HEK293 (cell line): ENCODE measurements around the gene KRTAP6-2.

Experiments
- CTCF ChIA-PET: fragments of 350-600 bp; formaldehyde crosslinking; extraction: SDS; loops from one replicate; lab custom pipeline; 2021; ENCODE audit warnings: antibody characterized with exemption; lab: Yijun Ruan, JAX
- POLR2A ChIA-PET: fragments of 300-600 bp; formaldehyde crosslinking; extraction: SDS; loops from one replicate; lab custom pipeline; 2020; ENCODE audit warnings: antibody characterized with exemption, inconsistent platforms; lab: Yijun Ruan, JAX
- H3K27ac ChIP-seq: fragments of 200-500 bp; sonication (Bioruptor generic); 2 replicates; pipeline ENCODE4 v1.5.1; 2014; ENCODE audit warnings: low read depth, low read length, control low read depth, inconsistent platforms; ENCODE audit errors: extremely low read depth
- H3K36me3 ChIP-seq, 2 experiments: fragments of 200-500 bp in 1 of 2; sonication (Bioruptor generic) in 1 of 2; 1 replicate in 1 of 2; 2 replicates in 1 of 2; pipeline ENCODE4 v1.5.1; 2014 to 2017; ENCODE audit warnings: inconsistent platforms in 2 of 2, low read length in 2 of 2; ENCODE audit not compliant: control insufficient read depth in 2 of 2, insufficient read depth in 1 of 2
- H3K4me1 ChIP-seq: fragments of 200-500 bp; sonication (Bioruptor generic); 2 replicates; pipeline ENCODE4 v1.5.1; 2014; ENCODE audit warnings: mild to moderate bottlenecking, low read length, inconsistent platforms; ENCODE audit not compliant: control insufficient read depth, insufficient read depth
- H3K4me3 ChIP-seq: 2 replicates; pipeline ENCODE4 v1.5.1; 2011; ENCODE audit warnings: low read depth, mild to moderate bottlenecking, control low read depth, low read length, moderate library complexity
- H3K9me3 ChIP-seq: fragments of 200-500 bp; sonication (Bioruptor generic); 2 replicates; pipeline ENCODE4 v1.5.1; 2014; ENCODE audit warnings: low read depth, low read length, inconsistent platforms; ENCODE audit not compliant: control insufficient read depth, insufficient read depth
- GFI1B ChIP-seq: fragments of 450-650 bp; formaldehyde crosslinking; IDR thresholded peaks from 2 replicates; pipeline ENCODE4 v1.5.1; 2016; ENCODE audit warnings: missing biosample characterization, missing genetic modification characterization
- KLF1 ChIP-seq: fragments of 450-650 bp; formaldehyde crosslinking; IDR thresholded peaks from 2 replicates; pipeline ENCODE4 v1.5.1; 2016; ENCODE audit warnings: missing biosample characterization, missing genetic modification characterization
- OVOL3 ChIP-seq: fragments of 450-650 bp; formaldehyde crosslinking; IDR thresholded peaks from 2 replicates; pipeline ENCODE4 v1.5.1; 2016; ENCODE audit warnings: missing biosample characterization, missing genetic modification characterization
- SETDB1 ChIP-seq: IDR thresholded peaks from one replicate; pipeline ENCODE4 v1.6.1; 2017; ENCODE audit warnings: mild to moderate bottlenecking, low read length, moderate library complexity, mixed read lengths; ENCODE audit not compliant: insufficient read length
- ZBTB44 ChIP-seq: fragments of 450-650 bp; IDR thresholded peaks from 2 replicates; pipeline ENCODE4 v1.5.1; 2018; ENCODE audit warnings: missing biosample characterization, mild to moderate bottlenecking, missing genetic modification characterization
- ZNF148 ChIP-seq: fragments of 450-650 bp; formaldehyde crosslinking; IDR thresholded peaks from 2 replicates; pipeline ENCODE4 v1.5.0; 2017; ENCODE audit warnings: missing biosample characterization, missing genetic modification characterization, borderline replicate concordance
- ZNF155 ChIP-seq: fragments of 450-650 bp; formaldehyde crosslinking; IDR thresholded peaks from 2 replicates; pipeline ENCODE4 v1.5.1; 2016; ENCODE audit warnings: missing biosample characterization, missing genetic modification characterization
- ZNF175 ChIP-seq: fragments of 450-650 bp; formaldehyde crosslinking; IDR thresholded peaks from 2 replicates; pipeline ENCODE4 v1.5.1; 2016; ENCODE audit warnings: missing biosample characterization, missing genetic modification characterization
- ZNF274 ChIP-seq, 2 experiments: fragments of 200-500 bp in 1 of 2; fragments of 450-650 bp in 1 of 2; sonication (Bioruptor generic) in 1 of 2; formaldehyde crosslinking in 1 of 2; IDR thresholded peaks; 2 replicates each; pipeline versions ENCODE4 v1.5.1 to v1.6.1; 2014 to 2016; ENCODE audit warnings: borderline replicate concordance in 1 of 2, inconsistent platforms in 1 of 2, low read length in 1 of 2, missing biosample characterization in 1 of 2, missing genetic modification characterization in 1 of 2
- ZNF473 ChIP-seq: fragments of 450-650 bp; formaldehyde crosslinking; IDR thresholded peaks from 2 replicates; pipeline ENCODE4 v1.5.1; 2017; ENCODE audit warnings: missing biosample characterization, missing genetic modification characterization
- ZNF501 ChIP-seq: fragments of 450-650 bp; formaldehyde crosslinking; IDR thresholded peaks from 2 replicates; pipeline ENCODE4 v1.5.1; 2016; ENCODE audit warnings: missing biosample characterization, missing genetic modification characterization
- ZNF530 ChIP-seq: fragments of 450-650 bp; formaldehyde crosslinking; IDR thresholded peaks from 2 replicates; pipeline ENCODE4 v1.5.1; 2016; ENCODE audit warnings: low read depth, missing biosample characterization, missing genetic modification characterization
- ZNF560 ChIP-seq: fragments of 450-650 bp; formaldehyde crosslinking; IDR thresholded peaks from 2 replicates; pipeline ENCODE4 v1.5.1; 2017; ENCODE audit warnings: missing biosample characterization, missing genetic modification characterization, borderline replicate concordance
- ZNF658 ChIP-seq: fragments of 450-650 bp; formaldehyde crosslinking; IDR thresholded peaks from 2 replicates; pipeline ENCODE4; 2016; ENCODE audit warnings: missing biosample characterization, missing genetic modification characterization
- ZSCAN16 ChIP-seq: fragments of 450-650 bp; formaldehyde crosslinking; IDR thresholded peaks from 2 replicates; pipeline ENCODE4 v1.5.1; 2016; ENCODE audit warnings: missing biosample characterization, missing genetic modification characterization
- TF ChIP-seq, protein P1 (sequence below): fragments of 450-650 bp; formaldehyde crosslinking; IDR thresholded peaks from 2 replicates; pipeline ENCODE4 v1.5.1; 2016; ENCODE audit warnings: missing biosample characterization, missing genetic modification characterization
- TF ChIP-seq, protein P2 (sequence below): fragments of 450-650 bp; formaldehyde crosslinking; IDR thresholded peaks from 2 replicates; pipeline ENCODE4 v1.5.1; 2016; ENCODE audit warnings: missing biosample characterization, missing genetic modification characterization

The KRTAP6-2 gene

GRCh38 chr21:30582870-30583269 lies 15.8 kb downstream of the KRTAP6-2 start:
- Histone ChIP-seq H3K4me3 (no peak overlapping the region), H3K27ac (no peak overlapping the region), H3K4me1 (no peaks in the 10 kb centered on the region), H3K9me3 (no peaks in the 10 kb centered on the region), H3K36me3 (no peaks in the 10 kb centered on the region)
- POLR2A ChIA-PET, result no interaction called here
- no peak for TF ChIP-seq OVOL3 (tag by site-specific recombination)
- CTCF ChIA-PET, result interaction anchor here (1.2 kb wide), 1 partner anchor 8 kb away, joined by 4 read pairs; no protein-coding TSS in a partner anchor

- H3K27ac ChIP-seq, result no peak overlapping the region
- no peak overlapping the region for H3K4me3 ChIP-seq
- no peaks in the 10 kb centered on the region for H3K9me3 ChIP-seq
- no peaks in the 10 kb centered on the region for H3K36me3 ChIP-seq
- no peaks in the 10 kb centered on the region for H3K4me1 ChIP-seq
- TF ChIP-seq ZNF530 (tag by site-specific recombination) (no peak), ZSCAN16 (tag by site-specific recombination) (no peak), ZNF560 (tag by site-specific recombination) (no peak), ZNF148 (tag by site-specific recombination) (no peak), ZBTB44 (no peak), ZNF175 (tag by site-specific recombination) (no peak), ZNF155 (tag by site-specific recombination) (no peak), ZNF501 (no peak), ZNF473 (tag by site-specific recombination) (no peak), KLF1 (tag by site-specific recombination) (no peak), ZNF274 (IDR thresholded peaks at IDR 0.05; ENCODE audit: low read length) (no peak), ZNF274 (tag by site-specific recombination; IDR thresholded peaks at IDR 0.05; ENCODE audit: borderline replicate concordance) (no peak), GFI1B (tag by site-specific recombination) (no peak), SETDB1 (no peak), ZNF658 (tag by site-specific recombination) (no peak)
- TF ChIP-seq, protein P1, sequence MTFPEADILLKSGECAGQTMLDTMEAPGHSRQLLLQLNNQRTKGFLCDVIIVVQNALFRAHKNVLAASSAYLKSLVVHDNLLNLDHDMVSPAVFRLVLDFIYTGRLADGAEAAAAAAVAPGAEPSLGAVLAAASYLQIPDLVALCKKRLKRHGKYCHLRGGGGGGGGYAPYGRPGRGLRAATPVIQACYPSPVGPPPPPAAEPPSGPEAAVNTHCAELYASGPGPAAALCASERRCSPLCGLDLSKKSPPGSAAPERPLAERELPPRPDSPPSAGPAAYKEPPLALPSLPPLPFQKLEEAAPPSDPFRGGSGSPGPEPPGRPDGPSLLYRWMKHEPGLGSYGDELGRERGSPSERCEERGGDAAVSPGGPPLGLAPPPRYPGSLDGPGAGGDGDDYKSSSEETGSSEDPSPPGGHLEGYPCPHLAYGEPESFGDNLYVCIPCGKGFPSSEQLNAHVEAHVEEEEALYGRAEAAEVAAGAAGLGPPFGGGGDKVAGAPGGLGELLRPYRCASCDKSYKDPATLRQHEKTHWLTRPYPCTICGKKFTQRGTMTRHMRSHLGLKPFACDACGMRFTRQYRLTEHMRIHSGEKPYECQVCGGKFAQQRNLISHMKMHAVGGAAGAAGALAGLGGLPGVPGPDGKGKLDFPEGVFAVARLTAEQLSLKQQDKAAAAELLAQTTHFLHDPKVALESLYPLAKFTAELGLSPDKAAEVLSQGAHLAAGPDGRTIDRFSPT (tag by site-specific recombination), result no peak
- TF ChIP-seq, protein P2, sequence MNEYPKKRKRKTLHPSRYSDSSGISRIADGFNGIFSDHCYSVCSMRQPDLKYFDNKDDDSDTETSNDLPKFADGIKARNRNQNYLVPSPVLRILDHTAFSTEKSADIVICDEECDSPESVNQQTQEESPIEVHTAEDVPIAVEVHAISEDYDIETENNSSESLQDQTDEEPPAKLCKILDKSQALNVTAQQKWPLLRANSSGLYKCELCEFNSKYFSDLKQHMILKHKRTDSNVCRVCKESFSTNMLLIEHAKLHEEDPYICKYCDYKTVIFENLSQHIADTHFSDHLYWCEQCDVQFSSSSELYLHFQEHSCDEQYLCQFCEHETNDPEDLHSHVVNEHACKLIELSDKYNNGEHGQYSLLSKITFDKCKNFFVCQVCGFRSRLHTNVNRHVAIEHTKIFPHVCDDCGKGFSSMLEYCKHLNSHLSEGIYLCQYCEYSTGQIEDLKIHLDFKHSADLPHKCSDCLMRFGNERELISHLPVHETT, result no peak
- TF ChIP-seq, all 188 proteins: peak for 0
- ChIA-PET CTCF (no interaction called here), POLR2A (no interaction called here)
Observed at GRCh38 chr21:30580132-30580531, 18.6 kb downstream of the KRTAP6-2 start.
